Measurements from ENCODE around the gene KDF1.
A peak's percentile ranks its signal among the peaks of the same experiment; 100 is the strongest.
"Not testable (repeated sequence)": the region's sequence is repeated elsewhere in the genome, so short reads cannot be mapped to it uniquely, and the experiment has no call there.

The KDF1 gene

DNA sequence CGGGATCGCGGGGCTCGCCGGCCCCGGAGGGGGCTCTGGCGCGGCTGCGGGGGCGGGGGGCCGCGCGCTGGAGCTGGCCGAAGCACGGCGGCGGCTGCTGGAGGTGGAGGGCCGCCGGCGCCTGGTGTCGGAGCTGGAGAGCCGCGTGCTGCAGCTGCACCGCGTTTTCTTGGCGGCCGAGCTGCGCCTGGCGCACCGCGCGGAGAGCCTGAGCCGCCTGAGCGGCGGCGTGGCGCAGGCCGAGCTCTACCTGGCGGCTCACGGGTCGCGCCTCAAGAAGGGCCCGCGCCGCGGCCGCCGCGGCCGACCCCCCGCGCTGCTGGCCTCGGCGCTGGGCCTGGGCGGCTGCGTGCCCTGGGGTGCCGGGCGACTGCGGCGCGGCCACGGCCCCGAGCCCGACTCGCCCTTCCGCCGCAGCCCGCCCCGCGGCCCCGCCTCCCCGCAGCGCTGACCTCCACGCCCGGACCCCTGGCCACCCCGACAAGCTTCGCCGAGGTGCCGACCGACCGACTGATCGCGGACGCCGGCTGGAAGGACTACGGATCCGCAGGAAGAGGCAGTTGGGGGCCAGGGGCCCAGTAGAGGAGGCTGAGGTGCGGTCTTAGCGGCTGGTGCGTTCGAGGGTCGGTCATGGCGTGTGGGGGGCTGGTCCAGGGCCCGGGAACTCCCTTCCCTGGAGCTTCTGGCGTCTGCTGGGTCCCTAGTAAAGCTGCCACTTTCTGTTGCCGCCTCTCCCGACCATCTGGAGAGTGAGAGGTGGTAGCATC is 33.9 kb upstream of the KDF1 start:
- DNase-seq, result no peak

DNA sequence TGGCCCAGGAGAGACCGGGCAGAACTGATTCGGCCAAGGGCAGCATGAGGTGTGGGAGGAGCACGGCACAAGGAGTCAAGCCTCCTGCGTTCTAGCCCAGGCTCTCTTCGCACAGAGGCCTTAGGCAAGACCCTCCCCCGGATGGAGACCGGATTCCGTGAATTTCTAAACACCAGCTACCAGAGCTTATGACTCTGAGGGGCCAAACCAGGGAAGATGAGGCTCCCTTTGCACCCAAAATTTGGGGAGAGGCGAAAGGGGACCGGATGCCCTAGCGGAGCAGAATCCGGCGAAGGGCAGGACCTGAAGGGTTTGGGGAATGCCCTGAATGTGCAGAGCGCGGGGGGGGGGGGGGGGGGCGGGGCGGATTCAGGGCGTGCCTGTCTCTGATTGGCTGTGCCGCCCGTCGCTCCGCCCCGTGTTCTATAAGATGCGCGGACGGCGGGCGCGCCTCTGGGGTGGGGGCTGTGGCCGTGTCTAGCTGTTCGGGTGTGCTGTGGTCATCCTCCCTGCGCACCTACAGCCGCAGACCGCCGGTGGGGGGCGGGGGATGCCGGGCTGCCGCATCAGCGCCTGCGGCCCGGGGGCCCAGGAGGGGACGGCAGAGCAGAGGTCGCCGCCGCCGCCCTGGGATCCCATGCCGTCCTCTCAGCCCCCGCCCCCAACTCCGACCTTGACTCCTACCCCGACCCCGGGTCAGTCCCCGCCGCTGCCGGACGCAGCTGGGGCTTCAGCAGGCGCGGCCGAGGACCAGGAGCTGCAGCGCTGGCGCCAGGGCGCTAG is 33.2 kb upstream of the KDF1 start, which contains the start of gene TRNP1:
Gene TRNP1, plus strand, starts transcription at position 456 of the 783 bp plus-strand sequence. Its CDS starts 95 bp downstream, at position 551.
- peak in 1 of 2 donors; percentile 48 for DNase-seq

DNA sequence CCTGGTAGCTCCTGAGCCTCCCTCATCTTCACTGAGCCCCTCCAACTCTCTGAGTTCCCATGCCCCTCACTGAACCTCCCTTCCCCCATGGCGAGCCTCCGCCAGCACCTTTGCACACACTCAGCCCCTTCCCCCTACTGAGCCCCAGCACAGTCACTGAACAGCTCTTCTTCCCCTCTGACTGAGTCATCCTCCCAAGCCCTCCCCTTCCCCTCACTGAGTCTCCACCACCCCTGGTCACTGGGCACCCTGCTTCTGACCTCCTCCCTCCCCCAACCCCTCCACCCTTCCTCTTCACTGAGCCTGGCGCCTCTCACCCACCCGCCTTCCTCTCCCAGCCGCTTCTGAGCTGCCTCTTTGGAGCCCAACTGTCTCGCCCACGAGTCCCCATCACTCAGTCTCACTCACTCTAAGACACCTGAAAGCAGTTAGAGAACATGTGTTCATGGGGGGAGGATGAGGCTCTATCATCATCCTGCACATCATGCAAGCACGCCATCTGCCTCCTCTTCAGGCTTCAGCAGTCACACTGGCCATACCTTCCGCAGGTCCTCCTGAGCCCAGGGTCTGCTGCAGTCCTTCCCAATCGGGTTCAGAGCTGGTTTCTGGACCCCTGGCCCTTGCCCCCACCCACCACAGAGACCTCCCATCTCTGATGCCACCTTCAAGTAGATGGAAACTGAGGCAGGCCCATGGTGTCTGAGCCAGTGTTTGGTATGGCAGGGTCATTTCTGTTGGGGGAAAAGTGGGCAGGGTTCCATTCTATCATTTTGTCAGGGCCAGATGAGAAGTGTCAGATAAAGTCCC is 31.2 kb upstream of the KDF1 start:
- DNase-seq, result no peak

DNA sequence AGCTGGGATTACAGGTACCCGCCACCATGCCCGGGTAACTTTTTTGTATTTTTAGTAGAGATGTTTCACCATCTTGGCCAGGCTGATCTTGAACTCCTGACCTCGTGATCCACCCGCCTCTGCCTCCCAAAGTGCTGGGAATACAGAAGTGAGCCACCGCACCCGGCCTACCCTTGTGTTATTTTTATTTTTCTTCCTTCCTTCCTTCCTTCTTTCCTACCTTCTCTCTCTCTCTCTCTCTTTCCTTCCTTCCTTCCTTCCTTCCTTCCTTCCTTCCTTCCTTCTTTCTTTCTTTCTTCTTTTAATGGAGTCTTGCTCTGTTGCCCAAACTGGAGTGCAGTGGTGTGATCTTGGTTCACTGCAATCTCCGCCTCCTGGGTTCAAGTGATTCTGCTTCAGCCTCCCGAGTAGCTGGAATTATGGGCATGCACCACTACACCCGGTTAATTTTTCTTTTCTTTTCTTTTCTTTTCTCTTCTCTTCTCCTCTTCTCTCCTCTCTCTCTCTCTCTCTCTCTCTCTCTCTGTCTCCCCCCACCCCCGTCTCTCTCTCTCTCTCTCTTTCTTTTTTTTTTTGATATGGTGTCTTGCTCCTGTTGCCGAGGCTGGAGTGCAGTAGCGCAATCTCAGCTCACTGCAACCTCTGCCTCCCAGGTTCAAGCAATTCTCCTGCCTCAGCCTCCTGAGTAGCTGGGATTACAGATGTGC is 29.3 kb upstream of the KDF1 start:
- DNase-seq, result not testable (repeated sequence)

DNA sequence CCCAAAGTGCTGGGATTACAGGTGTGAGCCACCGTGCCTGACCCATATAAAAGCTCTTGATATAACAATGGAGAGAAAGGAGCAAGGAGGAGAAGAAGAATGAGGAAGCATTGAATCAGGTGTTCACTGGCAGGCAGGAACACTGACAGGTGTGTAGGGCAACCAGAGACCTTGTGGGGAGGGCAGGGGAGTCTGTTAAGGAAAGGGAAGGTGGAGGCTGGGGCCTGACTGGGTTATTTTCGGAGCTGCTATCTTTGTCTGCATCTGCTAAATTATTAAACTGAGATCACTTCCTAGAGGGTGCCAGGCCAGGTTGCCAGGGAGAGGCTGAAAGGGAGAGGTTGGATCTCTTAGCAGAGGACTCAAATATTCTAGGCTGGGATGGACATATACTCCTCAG is 26.4 kb upstream of the KDF1 start:
- DNase-seq, result no peak

DNA sequence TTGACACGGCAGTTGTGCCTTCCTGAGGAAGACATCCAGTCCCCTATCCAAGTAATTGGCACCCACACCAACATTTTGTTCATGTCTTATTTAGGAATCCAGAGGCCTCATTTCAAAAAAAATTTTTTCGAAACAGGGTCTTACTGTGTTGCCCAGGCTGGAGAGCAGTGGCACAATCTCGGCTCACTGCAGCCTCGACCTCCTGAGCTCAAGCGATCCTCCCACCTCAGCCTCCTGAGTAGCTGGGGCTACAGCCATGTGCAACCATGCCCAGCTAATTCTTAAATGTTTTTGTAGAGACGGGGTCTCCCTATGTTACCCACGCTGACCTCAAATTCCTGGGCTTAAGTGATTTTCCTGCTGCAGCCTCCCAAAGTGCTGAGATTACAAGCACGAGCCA is 24.0 kb upstream of the KDF1 start:
- no peak for DNase-seq

DNA sequence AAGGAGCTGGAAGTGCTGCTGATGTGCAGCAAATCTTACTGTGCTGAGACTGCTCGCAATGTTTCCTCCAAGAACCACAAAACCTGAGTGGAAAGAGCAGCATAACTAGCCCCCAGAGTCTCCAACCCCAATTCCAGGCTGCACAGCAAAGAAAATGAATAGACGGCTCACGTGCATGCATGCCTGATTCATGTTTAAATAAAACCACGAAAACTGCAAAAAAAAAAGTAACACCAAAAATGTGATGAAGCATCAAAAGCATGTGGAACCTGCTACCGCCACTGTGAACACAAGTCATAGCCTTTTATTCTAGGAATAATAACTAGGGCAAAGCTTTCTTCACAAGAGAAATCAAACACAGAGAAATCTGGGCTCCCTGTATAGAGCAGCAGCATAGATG is 23.6 kb upstream of the KDF1 start:
- DNase-seq, result no peak

DNA sequence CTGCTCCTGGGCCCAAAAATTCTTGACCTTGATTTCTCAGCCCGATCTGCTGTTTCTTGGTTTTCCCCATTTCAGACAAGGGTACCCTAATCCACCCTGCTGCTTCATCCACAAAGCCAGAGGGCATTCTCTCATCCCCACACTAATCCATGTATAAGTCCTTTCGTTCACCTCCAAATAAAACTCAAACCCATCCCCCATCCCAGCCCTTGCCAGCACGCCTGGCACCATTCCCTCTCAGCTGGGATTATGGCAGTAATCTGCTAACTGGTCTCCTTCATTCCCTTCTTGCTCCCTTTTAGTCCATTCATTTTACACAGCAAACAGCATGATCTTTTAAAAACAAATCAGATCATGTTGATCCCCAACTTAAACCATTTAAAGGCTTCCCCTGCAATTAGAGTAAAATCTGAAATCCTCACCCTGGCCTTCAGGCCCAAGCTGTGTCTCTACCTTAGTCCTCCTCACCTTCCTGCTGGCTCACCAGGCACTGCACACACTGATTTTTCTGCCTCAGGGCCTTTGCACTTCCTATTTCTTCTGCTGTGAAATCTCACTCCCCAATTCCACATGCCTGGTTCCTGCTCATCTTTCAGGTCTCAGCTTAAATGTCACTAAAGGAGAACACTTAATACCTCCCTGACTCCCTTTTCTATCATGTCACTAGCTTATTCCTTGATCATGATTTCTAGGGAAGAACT is 21.0 kb upstream of the KDF1 start:
- DNase-seq, result no peak

DNA sequence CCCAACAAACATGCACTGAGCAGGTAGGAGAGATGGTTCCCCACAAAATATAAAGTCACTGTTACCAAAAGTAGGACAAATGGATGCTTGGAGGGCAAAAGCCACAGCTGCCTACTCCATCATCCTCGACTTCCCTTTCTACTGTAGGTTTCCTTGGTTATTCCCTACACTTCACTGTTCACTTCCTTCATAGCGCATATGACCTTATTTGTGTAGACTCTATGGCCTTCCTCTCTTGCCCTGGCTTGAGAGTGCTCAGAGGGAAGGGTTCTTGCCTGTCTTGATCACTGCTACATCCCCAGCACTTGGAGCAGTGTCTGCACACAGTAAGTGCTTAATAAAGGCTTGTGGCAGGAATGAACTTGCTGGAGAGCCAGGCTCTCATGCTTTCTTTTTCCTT is 18.6 kb upstream of the KDF1 start:
- DNase-seq, result no peak

DNA sequence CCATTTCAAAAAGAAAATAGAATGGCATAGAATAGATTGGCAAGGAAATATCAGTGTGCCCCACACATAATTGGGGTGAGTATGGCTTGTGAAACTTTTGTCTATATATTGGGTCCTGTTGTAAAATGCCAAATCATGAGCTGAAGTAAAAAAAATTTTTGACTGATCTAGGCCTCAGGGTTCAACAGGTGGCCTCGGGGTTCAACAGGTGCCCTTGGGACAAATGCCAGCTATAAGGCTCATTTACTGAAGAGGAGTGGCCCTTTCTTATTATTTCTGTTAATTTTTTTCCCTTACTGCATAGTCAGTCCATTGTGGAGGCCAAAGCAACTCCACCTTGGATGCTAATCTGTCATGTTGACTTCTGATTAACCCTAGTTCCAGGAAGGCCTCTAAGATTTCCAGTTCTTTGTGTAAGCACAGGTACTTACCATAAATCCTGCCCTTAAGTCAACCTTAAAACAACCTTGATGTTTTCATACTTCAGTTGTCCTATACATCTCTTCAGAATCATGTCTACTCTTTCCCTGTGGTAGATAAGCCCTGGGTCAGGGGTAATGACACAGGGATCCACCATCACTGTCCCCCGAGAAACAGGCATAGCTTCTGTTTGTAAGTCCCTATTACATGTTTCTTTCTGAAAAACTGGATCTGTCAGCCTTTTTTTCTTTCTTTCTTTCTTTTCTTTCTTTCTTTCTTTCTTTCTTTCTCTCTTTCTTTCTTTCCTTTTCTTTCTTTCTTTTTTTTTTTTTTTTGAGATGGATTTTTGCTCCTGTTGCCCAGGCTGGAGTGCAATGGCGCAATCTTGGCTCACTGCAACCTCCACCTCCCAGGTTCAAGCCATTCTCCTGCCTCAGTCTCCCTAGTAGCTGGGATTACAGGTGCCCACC is 16.6 kb upstream of the KDF1 start:
- no peak for DNase-seq

DNA sequence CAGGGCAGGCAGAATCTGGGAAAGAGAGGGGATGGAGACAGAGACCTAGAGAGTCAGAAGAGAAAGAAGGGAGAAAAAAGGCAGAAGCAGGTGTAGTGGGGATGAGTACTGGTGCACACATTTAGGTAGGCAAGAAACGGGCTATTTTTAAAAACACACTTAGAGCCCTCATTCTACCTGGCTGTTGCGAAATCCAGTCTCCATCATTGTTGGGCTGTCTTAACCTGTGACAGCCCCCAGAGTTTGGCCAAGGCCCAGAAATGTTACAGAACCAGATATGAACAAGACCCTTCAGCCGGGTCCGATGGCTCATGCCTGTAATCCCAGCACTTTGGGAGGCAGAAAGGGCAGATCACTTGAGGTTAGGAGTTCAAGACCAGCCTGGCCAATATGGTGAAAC is 12.6 kb upstream of the KDF1 start:
- DNase-seq, result no peak

DNA sequence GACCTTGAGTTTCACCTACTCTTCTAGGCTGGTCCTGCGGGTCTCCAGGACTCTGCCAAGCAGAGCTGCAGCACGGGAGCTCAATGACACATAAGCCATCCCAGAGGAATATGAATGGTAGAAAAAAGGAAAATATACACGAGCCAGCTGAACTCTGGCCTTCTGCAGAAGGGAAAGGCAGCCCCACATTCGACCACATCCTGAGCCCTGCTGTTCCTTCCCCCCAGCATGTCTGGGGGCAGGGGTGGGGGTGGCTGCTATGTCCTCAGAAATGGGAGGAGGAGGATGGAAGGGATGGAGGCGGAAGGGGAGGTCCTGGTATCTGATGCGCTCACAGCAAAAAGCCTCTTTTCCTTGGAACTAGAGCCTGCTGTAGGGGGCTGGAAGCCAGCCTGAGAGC is 12.1 kb upstream of the KDF1 start:
- DNase-seq, result no peak

DNA sequence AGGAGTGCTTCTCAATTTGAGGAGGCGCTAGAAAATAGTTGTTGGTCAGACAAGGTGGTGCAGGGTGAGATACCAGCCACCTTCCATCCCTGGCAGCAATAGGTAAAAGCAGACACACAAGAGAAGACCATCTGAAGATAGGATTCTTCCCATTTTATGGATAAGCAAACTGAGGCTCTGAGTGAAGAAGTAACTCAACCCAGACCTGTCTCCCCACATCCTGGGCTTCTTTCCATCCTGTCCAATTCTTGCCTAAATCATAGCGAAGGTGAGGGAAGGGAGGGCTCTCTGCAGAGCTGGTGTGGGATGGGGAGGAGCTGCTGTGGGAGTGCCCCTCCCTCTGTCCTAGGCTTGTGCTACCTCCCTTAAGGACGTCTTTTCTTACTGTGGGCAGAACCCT is 11.3 kb upstream of the KDF1 start:
- DNase-seq, result no peak

DNA sequence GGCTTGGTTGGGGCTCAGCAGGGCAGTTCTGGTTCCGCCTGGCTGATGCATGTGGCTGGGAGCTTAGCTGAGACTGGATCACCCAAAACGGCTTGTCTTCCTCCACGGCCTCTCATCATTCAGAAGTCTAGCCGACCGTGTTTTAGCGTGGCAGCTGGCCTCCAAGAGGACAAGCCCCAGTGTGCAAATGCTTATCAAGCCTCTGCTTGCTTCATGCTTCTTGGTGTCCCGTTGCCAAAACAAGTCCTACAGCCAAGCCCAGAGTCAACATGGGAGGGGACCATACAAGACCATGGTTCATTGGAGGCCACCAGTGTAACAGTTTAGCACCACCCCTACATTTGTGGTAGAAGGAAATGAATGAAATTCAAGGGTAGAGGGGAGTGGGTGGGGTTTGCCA is 10.5 kb upstream of the KDF1 start:
- no peak for DNase-seq

DNA sequence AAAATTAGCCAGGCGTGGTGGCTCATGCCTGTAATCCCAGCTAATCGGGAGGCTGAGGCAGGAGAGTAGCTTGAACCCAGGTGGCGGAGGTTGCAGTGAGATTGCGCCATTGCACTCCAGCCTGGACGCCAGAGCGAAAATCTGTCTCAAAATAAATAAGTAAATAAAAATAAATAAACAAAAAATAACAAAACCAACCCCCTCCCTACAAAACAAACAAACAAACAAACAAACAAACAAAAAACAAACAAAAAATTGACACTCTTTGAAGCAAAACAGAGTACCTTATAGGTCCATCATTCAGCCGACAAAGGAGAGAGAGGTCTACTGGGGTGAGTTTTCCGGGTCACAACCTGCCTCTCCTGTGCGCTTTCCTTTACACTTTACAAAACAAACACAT is 5.4 kb upstream of the KDF1 start:
- DNase-seq, result no peak

DNA sequence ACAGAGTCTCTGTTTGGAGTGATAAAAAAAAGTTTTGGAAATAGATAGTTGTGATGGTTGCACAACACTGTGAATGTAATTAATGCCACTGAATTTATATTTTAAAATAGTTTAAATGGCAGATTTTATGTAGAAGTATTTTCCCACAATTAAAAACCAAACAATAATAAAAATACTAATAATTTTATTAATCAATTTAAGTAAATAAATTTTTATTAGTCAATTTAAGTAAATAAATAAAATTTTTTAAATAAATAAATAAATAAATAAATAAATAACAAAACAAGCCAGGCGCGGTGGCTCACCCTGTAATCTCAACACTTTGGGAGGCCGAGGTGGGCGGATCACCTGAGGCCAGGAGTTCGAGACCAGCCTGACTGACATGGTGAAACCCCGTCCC is 4.9 kb upstream of the KDF1 start:
- no peak for DNase-seq

DNA sequence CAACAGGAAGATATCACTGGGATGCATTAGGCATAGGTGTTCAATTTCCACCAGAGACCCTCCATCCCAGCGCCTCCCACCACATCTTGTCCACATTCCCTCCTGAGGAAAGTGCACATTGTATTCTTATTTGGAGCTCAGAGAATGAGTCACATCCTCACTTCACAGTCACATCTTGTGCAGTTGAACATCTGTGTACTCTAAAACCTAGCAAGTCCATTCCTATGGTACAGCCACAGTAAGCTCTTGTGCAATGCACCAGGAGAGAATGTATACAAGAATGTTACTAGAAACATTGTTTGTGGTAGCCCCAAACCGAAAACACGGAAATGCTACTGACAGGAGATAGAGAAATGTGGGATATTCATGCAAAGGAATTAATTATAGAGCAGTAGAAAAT is 1.6 kb upstream of the KDF1 start:
- DNase-seq, result no peak

DNA sequence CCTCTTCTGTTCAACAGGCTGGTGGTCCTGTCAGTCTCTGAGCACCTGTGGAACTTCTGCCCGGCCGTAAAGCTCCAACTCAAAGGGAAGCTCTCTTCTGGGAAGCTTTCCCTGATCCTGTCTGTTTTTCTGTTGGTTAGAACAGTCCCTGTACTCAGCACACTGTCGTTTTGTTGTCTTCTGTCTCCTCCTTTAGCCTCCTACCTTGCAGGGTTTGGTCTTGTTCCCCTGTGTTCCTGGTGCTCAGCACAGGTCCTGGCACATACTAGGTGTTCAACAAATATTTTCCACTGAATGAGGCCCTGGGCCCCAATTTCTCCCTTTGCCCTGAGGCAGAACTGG is 328 bp upstream of the KDF1 start:
- DNase-seq, result no peak

DNA sequence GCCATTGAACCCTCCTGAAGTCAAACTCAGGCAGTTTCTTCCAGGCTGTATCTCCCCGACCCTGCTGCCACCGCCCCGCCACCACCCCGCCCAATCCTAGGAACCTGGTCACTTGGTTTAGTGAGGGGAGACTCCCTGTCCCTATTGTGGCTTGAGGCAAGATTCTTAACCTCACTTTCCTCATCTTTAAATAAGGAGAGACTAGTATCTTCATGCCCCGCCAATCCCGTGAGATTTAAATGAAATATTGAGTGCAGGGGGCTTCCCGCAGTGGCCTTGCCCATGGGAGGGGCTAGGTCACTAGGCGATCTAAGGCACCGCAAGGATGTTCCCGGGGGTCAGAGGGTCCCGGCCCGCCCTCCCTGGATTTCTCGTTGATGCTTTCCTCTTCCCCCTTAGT is 998 bp downstream of the KDF1 start:
- no peak for DNase-seq

DNA sequence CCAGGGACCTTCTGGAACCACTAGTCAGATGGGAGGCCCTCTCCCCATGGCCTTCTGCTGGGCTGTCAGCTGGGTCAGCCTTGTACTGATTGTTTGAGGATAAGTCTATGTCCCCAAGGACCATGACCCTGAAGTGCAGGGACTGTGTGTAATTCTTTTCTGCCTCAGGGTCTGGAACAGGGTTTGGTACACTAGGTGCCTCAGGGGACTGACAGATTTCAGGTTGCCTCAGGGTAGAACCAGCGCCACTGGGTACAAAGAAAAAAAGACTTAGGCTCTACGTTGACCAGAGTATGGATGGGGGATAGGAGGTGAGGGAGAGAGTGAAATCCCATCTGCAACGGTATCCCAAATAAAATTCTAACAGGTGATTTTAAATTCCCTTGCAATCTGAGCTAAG is 3.0 kb downstream of the KDF1 start:
- DNase-seq, result no peak

DNA sequence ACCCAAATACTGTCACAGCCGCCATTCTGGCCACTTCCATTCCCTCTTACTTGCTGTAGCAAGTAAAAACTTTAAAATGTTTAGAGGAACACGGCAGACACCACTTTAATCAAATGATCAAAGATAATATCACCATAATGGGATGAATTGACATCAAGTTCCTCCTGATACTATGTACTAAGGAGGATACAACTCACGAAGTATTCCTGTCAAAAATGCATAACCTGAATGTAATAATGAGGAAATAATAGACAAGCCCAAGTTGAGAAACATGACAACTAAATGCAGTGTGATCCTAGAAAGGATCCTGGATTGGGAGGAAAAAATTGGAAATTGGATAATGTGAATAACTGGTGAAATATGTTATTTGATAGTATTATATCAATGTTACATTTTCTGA is 3.9 kb downstream of the KDF1 start:
- no peak for DNase-seq

All from hippocampal formation (tissue), 2 donors.